Progenitor cell of endocrine pancreas (in vitro differentiated cells): ENCODE data around the gene KRTAP10-1. TPM values are rescaled to one million over a fixed set of nuclear protein-coding genes. Genes with fewer than 3 reads are reported as not detected.

ENCODE experiments used
- DNase-seq: peaks from one replicate; pipeline ENCODE4 v3.0.0; 2021; ENCODE audit warnings: low spot score; ENCODE audit not compliant: unreplicated experiment
- H3K27ac Mint-ChIP-seq: 2 replicates; pipeline ENCODE4 v1.8.0; 2021; ENCODE audit warnings: mild to moderate bottlenecking, moderate library complexity, mixed read lengths
- H3K27me3 Mint-ChIP-seq: 2 replicates; pipeline ENCODE4 v1.8.0; 2021; ENCODE audit warnings: mixed read lengths
- H3K36me3 Mint-ChIP-seq: 2 replicates; pipeline ENCODE4 v1.8.0; 2022; ENCODE audit warnings: mixed read lengths; ENCODE audit not compliant: insufficient read depth
- H3K4me1 Mint-ChIP-seq: 2 replicates; pipeline ENCODE4 v1.8.0; 2021; ENCODE audit warnings: low read depth, mixed read lengths
- H3K4me3 Mint-ChIP-seq: 2 replicates; pipeline ENCODE4 v1.8.0; 2021; ENCODE audit warnings: low read depth, mild to moderate bottlenecking, moderate library complexity, mixed read lengths
- H3K9me3 Mint-ChIP-seq: 2 replicates; pipeline ENCODE4 v1.8.0; 2021; ENCODE audit warnings: low read depth, mixed read lengths
- total RNA-seq: library from RNA; stranded (reverse); gene quantifications from 2 replicates; pipeline ENCODE4 v1.2.1, GENCODE V29; 2021
- TF ChIP-seq, protein P1 (sequence below): fragments of 200-600 bp; sonication (generic); IDR thresholded peaks from one replicate; pipeline ENCODE4 v1.5.0; 2021; ENCODE audit warnings: antibody characterized with exemption, mild to moderate bottlenecking; ENCODE audit not compliant: unreplicated experiment

The KRTAP10-1 gene
- total RNA-seq, 1 donor from 2014 or later = not detected

- no peaks in the 10 kb centered on the region for H3K4me1 Mint-ChIP-seq
- H3K4me3 Mint-ChIP-seq = no peak overlapping the region
- TF ChIP-seq, protein P1, sequence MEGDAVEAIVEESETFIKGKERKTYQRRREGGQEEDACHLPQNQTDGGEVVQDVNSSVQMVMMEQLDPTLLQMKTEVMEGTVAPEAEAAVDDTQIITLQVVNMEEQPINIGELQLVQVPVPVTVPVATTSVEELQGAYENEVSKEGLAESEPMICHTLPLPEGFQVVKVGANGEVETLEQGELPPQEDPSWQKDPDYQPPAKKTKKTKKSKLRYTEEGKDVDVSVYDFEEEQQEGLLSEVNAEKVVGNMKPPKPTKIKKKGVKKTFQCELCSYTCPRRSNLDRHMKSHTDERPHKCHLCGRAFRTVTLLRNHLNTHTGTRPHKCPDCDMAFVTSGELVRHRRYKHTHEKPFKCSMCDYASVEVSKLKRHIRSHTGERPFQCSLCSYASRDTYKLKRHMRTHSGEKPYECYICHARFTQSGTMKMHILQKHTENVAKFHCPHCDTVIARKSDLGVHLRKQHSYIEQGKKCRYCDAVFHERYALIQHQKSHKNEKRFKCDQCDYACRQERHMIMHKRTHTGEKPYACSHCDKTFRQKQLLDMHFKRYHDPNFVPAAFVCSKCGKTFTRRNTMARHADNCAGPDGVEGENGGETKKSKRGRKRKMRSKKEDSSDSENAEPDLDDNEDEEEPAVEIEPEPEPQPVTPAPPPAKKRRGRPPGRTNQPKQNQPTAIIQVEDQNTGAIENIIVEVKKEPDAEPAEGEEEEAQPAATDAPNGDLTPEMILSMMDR = no peak
- DNase-seq = no peak
- H3K27me3 Mint-ChIP-seq = peaks cover 3% of the 10 kb centered on the region
- no peaks in the 10 kb centered on the region for H3K36me3 Mint-ChIP-seq
- no peak overlapping the region for H3K27ac Mint-ChIP-seq
- H3K9me3 Mint-ChIP-seq = no peaks in the 10 kb centered on the region
Measured at GRCh38 chr21:44524414-44525371, 15.3 kb downstream of the KRTAP10-1 start.

DNA sequence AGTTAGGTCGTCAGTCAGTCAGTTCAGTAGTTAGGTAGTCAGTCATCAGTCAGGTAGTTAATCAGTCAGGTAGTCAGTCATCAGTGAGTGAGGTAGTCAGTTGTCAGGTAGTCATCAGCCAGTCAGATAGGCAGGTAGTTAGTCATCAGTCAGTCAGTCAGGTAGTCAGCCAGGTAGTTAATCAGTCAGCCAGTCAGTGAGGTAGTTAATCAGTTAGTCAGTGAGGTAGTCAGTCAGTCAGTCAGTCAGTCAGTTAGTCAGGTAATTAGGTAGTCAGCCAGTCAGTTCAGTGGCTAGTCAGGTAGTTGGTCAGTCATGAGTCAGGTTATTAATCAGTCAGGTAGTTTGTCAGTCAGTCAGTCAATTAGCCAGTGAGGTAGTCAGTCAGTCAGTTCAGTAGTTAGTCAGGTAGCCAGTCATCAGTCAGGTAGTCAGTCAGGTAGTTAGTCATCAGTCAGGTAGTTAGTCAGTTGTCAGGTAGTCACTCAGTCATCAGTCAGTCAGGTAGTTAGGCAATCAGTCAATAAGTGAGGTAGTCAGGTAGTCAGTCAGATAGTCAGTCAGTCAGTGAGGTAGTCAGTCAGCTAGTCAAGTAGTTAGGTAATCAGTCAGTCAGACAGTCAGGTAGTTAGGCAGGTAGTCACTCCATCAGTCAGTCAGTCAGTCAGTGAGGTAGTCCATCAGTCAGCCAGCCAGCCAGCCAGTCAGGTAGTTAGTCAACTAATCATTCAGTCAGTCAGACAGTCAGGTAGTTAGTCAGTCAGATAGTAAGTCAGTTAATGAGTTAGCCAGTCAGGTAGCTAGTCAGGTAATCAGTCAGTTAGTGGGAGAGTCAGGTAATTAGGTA is 16.2 kb downstream of the KRTAP10-1 start:
- no peaks in the 10 kb centered on the region for H3K9me3 Mint-ChIP-seq
- no peak overlapping the region for H3K4me3 Mint-ChIP-seq
- TF ChIP-seq, protein P1 = no peak
- peaks cover 3% of the 10 kb centered on the region for H3K27me3 Mint-ChIP-seq
- H3K36me3 Mint-ChIP-seq = no peaks in the 10 kb centered on the region
- H3K4me1 Mint-ChIP-seq = no peaks in the 10 kb centered on the region
- DNase-seq = no peak
- no peak overlapping the region for H3K27ac Mint-ChIP-seq

- H3K4me3 Mint-ChIP-seq = no peak overlapping the region
Measured at GRCh38 chr21:44522753-44523204, 17.2 kb downstream of the KRTAP10-1 start.

GRCh38 chr21:44521928-44522752 is 17.9 kb downstream of the KRTAP10-1 start:
- TF ChIP-seq, protein P1 = no peak
- Mint-ChIP-seq H3K27me3 (peaks cover 3% of the 10 kb centered on the region), H3K9me3 (no peaks in the 10 kb centered on the region), H3K4me1 (no peaks in the 10 kb centered on the region), H3K4me3 (no peak overlapping the region), H3K36me3 (no peaks in the 10 kb centered on the region), H3K27ac (no peak overlapping the region)
- no peak for DNase-seq

More at GRCh38 chr21:44522753-44523204, 17.2 kb downstream of the KRTAP10-1 start:
- no peaks in the 10 kb centered on the region for H3K4me1 Mint-ChIP-seq
- DNase-seq = no peak
- peaks cover 3% of the 10 kb centered on the region for H3K27me3 Mint-ChIP-seq
- no peaks in the 10 kb centered on the region for H3K36me3 Mint-ChIP-seq
- no peaks in the 10 kb centered on the region for H3K9me3 Mint-ChIP-seq
- no peak overlapping the region for H3K27ac Mint-ChIP-seq
- TF ChIP-seq, protein P1 = no peak
